ENCODE measurements around the gene LCT. TPM values are rescaled to one million over a fixed set of nuclear protein-coding genes. Genes with fewer than 3 reads are reported as not detected.

The LCT gene
- total RNA-seq, 1 donor from 2014 or later: not detected

DNA sequence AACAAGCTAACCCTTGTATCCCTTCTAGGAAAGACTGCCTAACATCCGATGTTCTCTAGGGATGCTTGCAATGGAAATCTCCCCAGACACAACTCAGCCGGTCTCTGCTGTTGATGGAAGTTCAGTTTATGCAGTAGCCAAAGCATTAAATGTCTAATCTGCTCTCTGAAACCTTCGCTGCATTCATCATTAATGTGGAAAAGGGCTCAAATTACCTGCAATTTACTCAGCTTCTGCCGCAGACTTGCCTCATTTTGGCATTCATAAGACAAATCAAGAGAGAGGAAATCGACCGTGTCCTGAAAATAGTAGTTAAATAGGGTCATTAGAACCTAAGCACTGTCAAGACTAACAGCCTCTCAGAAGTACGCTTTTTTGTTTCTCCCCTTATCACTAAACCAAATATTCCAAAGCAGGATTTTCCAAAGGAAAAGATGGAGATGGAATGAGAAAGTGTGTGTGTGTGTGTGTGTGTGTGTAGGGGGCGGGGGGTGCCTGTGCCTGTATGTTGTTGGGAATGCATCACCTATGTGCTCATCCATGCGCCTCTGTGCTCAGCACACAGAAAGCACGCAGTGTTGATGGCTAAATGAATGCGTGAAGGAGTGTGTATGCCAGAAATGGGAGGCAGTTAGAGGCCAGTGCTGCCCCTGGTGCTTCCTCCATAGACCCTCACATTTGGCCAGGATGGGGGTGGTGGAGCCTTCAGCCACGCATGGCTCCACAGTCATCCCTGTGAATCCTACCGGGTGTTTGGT lies 7.4 kb downstream of the LCT start:
- Histone ChIP-seq H3K27me3 (ENCODE audit: control insufficient read depth, insufficient read depth, low read length) (no peaks in the 10 kb centered on the region), H3K4me3 (ENCODE audit: low read depth, low read length) (no peak overlapping the region), H3K36me3 (ENCODE audit: control insufficient read depth, insufficient read depth, low read length) (no peaks in the 10 kb centered on the region)
- TF ChIP-seq, protein P1, sequence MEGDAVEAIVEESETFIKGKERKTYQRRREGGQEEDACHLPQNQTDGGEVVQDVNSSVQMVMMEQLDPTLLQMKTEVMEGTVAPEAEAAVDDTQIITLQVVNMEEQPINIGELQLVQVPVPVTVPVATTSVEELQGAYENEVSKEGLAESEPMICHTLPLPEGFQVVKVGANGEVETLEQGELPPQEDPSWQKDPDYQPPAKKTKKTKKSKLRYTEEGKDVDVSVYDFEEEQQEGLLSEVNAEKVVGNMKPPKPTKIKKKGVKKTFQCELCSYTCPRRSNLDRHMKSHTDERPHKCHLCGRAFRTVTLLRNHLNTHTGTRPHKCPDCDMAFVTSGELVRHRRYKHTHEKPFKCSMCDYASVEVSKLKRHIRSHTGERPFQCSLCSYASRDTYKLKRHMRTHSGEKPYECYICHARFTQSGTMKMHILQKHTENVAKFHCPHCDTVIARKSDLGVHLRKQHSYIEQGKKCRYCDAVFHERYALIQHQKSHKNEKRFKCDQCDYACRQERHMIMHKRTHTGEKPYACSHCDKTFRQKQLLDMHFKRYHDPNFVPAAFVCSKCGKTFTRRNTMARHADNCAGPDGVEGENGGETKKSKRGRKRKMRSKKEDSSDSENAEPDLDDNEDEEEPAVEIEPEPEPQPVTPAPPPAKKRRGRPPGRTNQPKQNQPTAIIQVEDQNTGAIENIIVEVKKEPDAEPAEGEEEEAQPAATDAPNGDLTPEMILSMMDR (IDR thresholded peaks at IDR 0.05; ENCODE audit: insufficient read depth, low read length, poor library complexity, severe bottlenecking): no peak
- no peak for DNase-seq (ENCODE audit: low read depth)

DNA sequence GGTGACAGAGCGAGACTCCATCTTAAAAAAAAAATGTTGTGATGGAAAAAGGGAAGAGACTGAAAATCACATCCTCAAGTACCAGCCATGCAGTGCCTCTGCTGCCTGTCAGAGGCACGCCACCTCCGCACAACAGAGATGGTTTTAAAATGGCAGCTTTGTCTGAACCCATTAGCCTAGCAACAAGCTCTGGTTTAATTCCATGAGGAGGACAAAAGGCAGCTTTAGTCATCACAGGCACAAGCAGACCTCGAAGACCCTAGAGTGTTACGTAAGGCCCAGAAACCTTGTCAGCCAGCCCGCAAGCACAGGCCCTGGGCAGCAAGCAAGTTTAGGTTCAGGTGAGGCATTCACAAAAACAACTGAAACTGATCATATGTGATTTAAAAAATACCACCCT lies 10.4 kb downstream of the LCT start:
- no peak overlapping the region for H3K4me3 ChIP-seq (ENCODE audit: low read depth, low read length)
- TF ChIP-seq, protein P1 (IDR thresholded peaks at IDR 0.05; ENCODE audit: insufficient read depth, low read length, poor library complexity, severe bottlenecking): no peak
- no peak for DNase-seq (ENCODE audit: low read depth)
- no peaks in the 10 kb centered on the region for H3K27me3 ChIP-seq (ENCODE audit: control insufficient read depth, insufficient read depth, low read length)
- H3K36me3 ChIP-seq (ENCODE audit: control insufficient read depth, insufficient read depth, low read length): no peaks in the 10 kb centered on the region

DNA sequence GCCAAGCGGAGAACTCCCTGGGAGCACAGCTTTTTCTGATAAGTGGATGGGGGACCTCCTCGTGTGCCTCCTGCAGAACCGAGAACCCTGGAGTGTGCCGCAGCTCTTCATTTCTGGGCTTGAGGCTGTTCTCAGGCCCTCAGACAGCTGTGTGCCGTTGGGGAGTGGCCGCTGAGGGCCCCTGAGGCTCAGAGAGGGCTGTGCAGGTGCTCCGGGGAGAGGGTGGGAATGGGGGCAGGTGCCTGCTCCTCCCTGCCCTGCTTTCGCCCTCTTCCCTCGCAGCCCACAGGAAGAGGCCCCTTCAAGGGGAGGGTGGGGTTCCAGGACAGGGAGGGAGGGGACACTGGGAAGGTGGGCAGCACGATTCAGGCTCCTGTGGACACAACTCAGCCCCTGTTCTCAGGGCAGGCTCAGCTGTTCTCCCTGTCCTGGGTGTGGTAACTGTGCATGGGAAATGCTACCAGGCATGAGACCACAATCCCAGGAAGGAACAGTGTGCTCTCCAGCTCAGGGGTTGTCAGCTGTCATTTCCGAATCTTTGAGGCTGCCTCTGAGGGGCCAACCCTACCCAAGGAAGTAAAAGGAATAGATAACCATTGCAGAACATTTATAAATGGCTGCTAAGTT lies 11.3 kb downstream of the LCT start:
- no peak overlapping the region for H3K4me3 ChIP-seq (ENCODE audit: low read depth, low read length)
- no peaks in the 10 kb centered on the region for H3K36me3 ChIP-seq (ENCODE audit: control insufficient read depth, insufficient read depth, low read length)
- DNase-seq (ENCODE audit: low read depth): no peak
- TF ChIP-seq, protein P1 (IDR thresholded peaks at IDR 0.05; ENCODE audit: insufficient read depth, low read length, poor library complexity, severe bottlenecking): no peak
- H3K27me3 ChIP-seq (ENCODE audit: control insufficient read depth, insufficient read depth, low read length): no peaks in the 10 kb centered on the region

DNA sequence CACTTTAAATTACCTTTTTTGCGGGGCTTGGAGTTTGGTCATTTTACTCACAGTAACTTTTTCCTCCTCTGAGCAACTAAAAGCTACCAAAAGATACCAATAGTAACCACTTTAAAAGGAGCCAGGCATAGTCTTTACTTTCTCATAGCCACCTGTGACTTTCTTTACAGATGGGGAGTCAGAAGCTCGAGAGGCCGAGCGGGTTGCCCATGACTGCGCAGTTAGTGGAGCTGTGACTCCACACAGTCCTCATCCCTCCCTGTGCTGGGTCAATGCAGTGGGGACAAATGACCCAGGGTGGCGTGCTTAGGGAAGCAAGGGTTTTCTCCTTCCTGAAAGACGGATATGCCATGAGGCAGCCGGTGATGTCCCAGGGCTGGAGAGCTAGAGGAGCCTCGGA lies 11.9 kb downstream of the LCT start:
- TF ChIP-seq, protein P1 (IDR thresholded peaks at IDR 0.05; ENCODE audit: insufficient read depth, low read length, poor library complexity, severe bottlenecking): no peak
- Histone ChIP-seq H3K27me3 (ENCODE audit: control insufficient read depth, insufficient read depth, low read length) (no peaks in the 10 kb centered on the region), H3K36me3 (ENCODE audit: control insufficient read depth, insufficient read depth, low read length) (no peaks in the 10 kb centered on the region), H3K4me3 (ENCODE audit: low read depth, low read length) (no peak overlapping the region)
- no peak for DNase-seq (ENCODE audit: low read depth)

DNA sequence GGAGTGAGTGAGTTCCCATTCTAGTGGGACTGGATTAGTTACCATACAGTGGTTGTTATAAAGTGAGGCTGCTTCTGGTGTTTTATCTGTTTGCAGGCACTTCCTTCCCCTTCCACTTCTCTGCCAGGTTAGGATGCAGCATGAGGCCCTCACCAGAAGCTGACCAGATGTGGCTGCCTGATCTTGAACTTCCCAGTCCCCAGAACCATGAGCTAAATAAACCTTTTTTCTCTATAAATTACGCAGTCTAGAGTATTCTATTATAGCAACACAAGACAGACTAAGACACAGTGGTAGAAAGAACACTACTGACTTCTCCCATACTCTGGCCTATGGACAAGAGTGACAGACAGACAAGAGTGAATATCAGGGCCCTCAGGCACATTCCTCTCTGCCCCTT lies 14.1 kb downstream of the LCT start:
- no peaks in the 10 kb centered on the region for H3K36me3 ChIP-seq (ENCODE audit: control insufficient read depth, insufficient read depth, low read length)
- no peak for DNase-seq (ENCODE audit: low read depth)
- TF ChIP-seq, protein P1 (IDR thresholded peaks at IDR 0.05; ENCODE audit: insufficient read depth, low read length, poor library complexity, severe bottlenecking): no peak
- H3K4me3 ChIP-seq (ENCODE audit: low read depth, low read length): no peak overlapping the region
- no peaks in the 10 kb centered on the region for H3K27me3 ChIP-seq (ENCODE audit: control insufficient read depth, insufficient read depth, low read length)
